Activated CD4-positive, alpha-beta T cell treated with anti-CD3 and anti-CD28 coated beads for 36 hours (primary cell): ENCODE measurements around the gene OR5K4. TPM values are rescaled to one million over a fixed set of nuclear protein-coding genes. Genes with fewer than 3 reads are reported as not detected.

Experiments
- ATAC-seq: fragments of 200-7000 bp; cut with Tn5 transposase; one replicate; pipeline ENCODE4 v1.10.0; 2021; ENCODE audit warnings: mild to moderate bottlenecking, moderate library complexity
- CTCF ChIA-PET: fragments of 350-600 bp; sonication (Branson Sonifier 250); formaldehyde crosslinking; loops from one replicate; lab custom pipeline; 2021; ENCODE audit warnings: antibody characterized with exemption; lab: Charles Lee
- POLR2A ChIA-PET: fragments of 350-600 bp; sonication (Branson Sonifier 250); formaldehyde crosslinking; loops from one replicate; lab custom pipeline; 2021; ENCODE audit warnings: antibody characterized with exemption, inconsistent platforms; lab: Charles Lee
- DNase-seq: peaks from one replicate; pipeline ENCODE4 v3.0.0-alpha.2; 2020
- H3K27ac Mint-ChIP-seq: one replicate; pipeline ENCODE4 v1.8.0; 2021; ENCODE audit warnings: mixed read lengths
- H3K27me3 Mint-ChIP-seq: one replicate; pipeline ENCODE4 v1.8.0; 2021; ENCODE audit warnings: mixed read lengths
- H3K36me3 Mint-ChIP-seq: one replicate; pipeline ENCODE4 v1.8.0; 2021; ENCODE audit warnings: low read depth, mixed read lengths
- H3K4me1 Mint-ChIP-seq: one replicate; pipeline ENCODE4 v1.8.0; 2021; ENCODE audit warnings: mixed read lengths
- H3K4me3 Mint-ChIP-seq: one replicate; pipeline ENCODE4 v1.8.0; 2021; ENCODE audit warnings: mild to moderate bottlenecking, moderate library complexity, mixed read lengths
- H3K9me3 Mint-ChIP-seq: one replicate; pipeline ENCODE4 v1.8.0; 2021; ENCODE audit warnings: low read depth, mixed read lengths
- intact Hi-C, 2 experiments: fragments of 100-400 bp; cut with DNase I in 1 of 2; cut with micrococcal nuclease in 1 of 2; formaldehyde crosslinking; loops; one replicate each; pipeline versions ENCODE4 v1.14.2 to v1.15.1; 2022 to 2024; cut with DNase I, micrococcal nuclease
- total RNA-seq, 2 experiments: library from RNA; stranded (reverse); gene quantifications; one replicate each; pipeline ENCODE4 v1.2.3, GENCODE V29; 2021

The OR5K4 gene, protein sequence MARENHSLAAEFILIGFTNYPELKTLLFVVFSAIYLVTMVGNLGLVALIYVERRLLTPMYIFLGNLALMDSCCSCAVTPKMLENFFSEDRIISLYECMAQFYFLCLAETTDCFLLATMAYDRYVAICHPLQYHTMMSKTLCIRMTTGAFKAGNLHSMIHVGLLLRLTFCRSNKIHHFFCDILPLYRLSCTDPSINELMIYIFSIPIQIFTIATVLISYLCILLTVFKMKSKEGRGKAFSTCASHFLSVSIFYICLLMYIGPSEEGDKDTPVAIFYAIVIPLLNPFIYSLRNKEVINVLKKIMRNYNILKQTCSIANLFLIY
- total RNA-seq, result not detected

DNA sequence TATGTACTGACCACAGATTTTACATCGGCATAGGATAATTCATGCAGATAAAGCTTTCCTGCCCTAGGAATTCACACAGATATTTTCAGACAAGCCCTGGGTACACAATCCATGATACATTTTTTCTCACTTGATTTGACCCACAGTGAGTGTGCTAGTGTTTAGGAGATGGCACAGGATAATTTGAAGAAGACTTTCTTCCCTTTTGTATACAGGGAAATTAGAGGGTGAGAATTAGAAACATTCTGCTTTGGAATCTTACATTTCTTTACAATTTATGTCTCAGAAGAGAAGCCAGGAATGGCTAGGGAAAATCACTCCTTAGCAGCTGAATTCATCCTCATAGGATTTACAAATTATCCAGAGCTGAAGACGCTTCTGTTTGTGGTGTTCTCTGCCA lies at the start of gene OR5K4:
TSS of gene OR5K4 (plus strand) at position 301 of the 400 bp plus-strand sequence. CDS start at position 301, 0 bp downstream.
- intact Hi-C loops, result no loop called here
- ATAC-seq (no peak), DNase-seq (no peak)
- peaks cover 8% of the 10 kb centered on the region for H3K27me3 Mint-ChIP-seq
- no peaks in the 10 kb centered on the region for H3K36me3 Mint-ChIP-seq
- no peak within 1 kb of the TSS for H3K27ac Mint-ChIP-seq
- ChIA-PET CTCF (no interaction called here), POLR2A (no interaction called here)
- no peak within 1 kb of the TSS for H3K4me3 Mint-ChIP-seq
- H3K9me3 Mint-ChIP-seq, result peaks cover 4% of the 10 kb centered on the region
- H3K4me1 Mint-ChIP-seq, result no peaks in the 10 kb centered on the region

DNA sequence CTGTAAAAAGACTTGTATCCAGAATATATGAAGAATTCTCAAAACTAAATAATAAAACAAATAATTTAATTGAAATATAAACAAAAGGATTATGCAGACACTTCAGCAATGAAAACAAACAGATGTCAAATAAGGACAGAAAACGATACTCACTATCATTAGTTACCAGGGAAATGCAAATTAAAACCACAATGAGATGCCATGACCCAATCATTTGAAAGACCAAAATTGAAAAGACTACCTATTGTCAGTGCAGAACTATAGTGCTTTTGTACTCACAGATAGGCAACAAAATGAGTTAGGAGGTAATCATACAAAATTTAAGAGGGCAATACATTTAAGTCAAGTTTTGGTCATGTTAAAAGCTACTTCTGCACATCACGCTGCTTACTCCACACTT lies 31.6 kb upstream of the OR5K4 start:
- ATAC-seq (no peak), DNase-seq (no peak)
- H3K36me3 Mint-ChIP-seq, result no peaks in the 10 kb centered on the region
- H3K4me3 Mint-ChIP-seq, result no peak overlapping the region
- no peaks in the 10 kb centered on the region for H3K9me3 Mint-ChIP-seq
- ChIA-PET POLR2A (no interaction called here), CTCF (no interaction called here)
- intact Hi-C loops, result loop anchor here in 1 of 2 experiments (10.0 kb wide), 1 partner anchor 527 kb away; no protein-coding TSS in a partner anchor
- no peaks in the 10 kb centered on the region for H3K4me1 Mint-ChIP-seq
- H3K27me3 Mint-ChIP-seq, result peaks cover 7% of the 10 kb centered on the region
- no peak overlapping the region for H3K27ac Mint-ChIP-seq

DNA sequence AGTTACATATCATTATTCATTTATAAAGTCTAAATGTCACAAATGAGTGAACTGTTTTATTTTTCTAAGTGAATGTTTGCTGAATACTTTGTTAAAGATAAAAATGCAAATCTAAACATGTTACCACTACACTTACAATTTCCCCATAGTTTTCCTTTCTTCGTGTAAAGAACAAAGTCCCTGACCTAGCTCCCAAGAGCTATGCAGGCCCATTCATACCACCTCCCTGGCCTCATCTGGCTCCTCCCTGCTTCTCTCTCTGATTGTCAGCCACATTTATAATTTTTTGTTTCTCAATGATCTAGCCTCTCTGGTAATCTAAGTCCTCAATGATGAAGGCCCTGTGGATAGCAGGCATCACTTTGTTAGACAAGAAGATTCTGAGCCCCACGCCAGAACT lies 31.0 kb upstream of the OR5K4 start:
- CTCF ChIA-PET, result no interaction called here
- no peaks in the 10 kb centered on the region for H3K4me1 Mint-ChIP-seq
- no peak overlapping the region for H3K27ac Mint-ChIP-seq
- ATAC-seq (no peak), DNase-seq (no peak)
- no peaks in the 10 kb centered on the region for H3K36me3 Mint-ChIP-seq
- no peak overlapping the region for H3K4me3 Mint-ChIP-seq
- POLR2A ChIA-PET, result no interaction called here
- no peaks in the 10 kb centered on the region for H3K9me3 Mint-ChIP-seq
- H3K27me3 Mint-ChIP-seq, result peaks cover 7% of the 10 kb centered on the region
- intact Hi-C loops, result loop anchor here in 1 of 2 experiments (10.0 kb wide), 1 partner anchor 528 kb away; no protein-coding TSS in a partner anchor

DNA sequence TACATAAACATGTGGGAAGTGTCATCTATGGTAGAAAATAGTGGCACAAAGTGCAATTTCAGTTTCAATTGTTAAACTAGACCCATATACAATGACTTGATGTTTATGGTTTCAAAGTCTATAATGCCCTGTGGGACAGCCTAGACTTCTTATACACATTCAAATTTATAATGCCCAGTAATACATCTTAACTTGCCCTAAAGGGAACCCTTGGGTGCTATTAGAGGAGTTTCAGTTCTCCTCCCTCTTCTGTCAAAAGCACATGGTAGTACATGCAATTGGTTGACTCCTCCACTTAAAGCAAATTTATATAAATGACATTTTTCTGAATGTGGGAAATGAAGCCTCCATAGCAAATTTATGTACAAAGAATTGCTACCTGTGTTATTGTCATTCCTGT lies 30.2 kb upstream of the OR5K4 start:
- no peak for DNase-seq
- ChIA-PET CTCF (interaction anchor here (1.3 kb wide), 1 partner anchor 9 kb away, joined by 4 read pairs; no protein-coding TSS in a partner anchor), POLR2A (no interaction called here)
- H3K27ac Mint-ChIP-seq, result no peak overlapping the region
- peaks cover 9% of the 10 kb centered on the region for H3K27me3 Mint-ChIP-seq
- no peaks in the 10 kb centered on the region for H3K36me3 Mint-ChIP-seq
- intact Hi-C loops, result loop anchor here in 1 of 2 experiments (10.0 kb wide), 1 partner anchor 529 kb away; no protein-coding TSS in a partner anchor
- H3K4me3 Mint-ChIP-seq, result no peak overlapping the region
- H3K4me1 Mint-ChIP-seq, result no peaks in the 10 kb centered on the region
- ATAC-seq, result no peak
- no peaks in the 10 kb centered on the region for H3K9me3 Mint-ChIP-seq

DNA sequence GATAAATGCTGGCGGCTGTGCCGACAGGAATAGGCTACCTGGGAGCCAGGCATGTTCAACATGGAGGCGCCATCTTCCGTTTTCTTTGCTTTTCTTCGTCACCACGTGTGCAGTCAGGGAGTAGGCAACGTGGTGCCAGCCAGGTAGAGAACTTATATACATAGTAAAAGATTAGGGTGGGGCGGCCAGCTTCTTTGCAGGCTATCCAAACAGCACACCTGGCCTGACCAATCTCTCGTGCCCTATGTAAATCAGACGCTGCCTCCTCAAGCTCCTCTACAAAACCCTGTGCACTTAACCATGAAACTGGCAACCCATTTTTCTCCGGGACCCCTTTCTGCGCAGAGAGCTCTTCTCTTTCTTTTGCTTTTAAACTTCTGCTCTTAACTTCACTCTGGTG lies 28.6 kb upstream of the OR5K4 start:
- CTCF ChIA-PET, result interaction anchor here (0.8 to 2.3 kb wide), 4 partner anchors 11 to 987 kb away, joined by 3 to 6 read pairs (median 3); no protein-coding TSS in a partner anchor
- Mint-ChIP-seq H3K36me3 (no peaks in the 10 kb centered on the region), H3K9me3 (no peaks in the 10 kb centered on the region), H3K4me3 (no peak overlapping the region), H3K4me1 (no peaks in the 10 kb centered on the region), H3K27ac (no peak overlapping the region), H3K27me3 (peaks cover 12% of the 10 kb centered on the region)
- intact Hi-C loops, result loop anchor here (5.0 to 10.0 kb wide), 2 partner anchors 267 to 530 kb away; partner anchors contain the start of gene CPOX (in 1 of the 2)
- POLR2A ChIA-PET, result no interaction called here
- DNase-seq (no peak), ATAC-seq (no peak)

DNA sequence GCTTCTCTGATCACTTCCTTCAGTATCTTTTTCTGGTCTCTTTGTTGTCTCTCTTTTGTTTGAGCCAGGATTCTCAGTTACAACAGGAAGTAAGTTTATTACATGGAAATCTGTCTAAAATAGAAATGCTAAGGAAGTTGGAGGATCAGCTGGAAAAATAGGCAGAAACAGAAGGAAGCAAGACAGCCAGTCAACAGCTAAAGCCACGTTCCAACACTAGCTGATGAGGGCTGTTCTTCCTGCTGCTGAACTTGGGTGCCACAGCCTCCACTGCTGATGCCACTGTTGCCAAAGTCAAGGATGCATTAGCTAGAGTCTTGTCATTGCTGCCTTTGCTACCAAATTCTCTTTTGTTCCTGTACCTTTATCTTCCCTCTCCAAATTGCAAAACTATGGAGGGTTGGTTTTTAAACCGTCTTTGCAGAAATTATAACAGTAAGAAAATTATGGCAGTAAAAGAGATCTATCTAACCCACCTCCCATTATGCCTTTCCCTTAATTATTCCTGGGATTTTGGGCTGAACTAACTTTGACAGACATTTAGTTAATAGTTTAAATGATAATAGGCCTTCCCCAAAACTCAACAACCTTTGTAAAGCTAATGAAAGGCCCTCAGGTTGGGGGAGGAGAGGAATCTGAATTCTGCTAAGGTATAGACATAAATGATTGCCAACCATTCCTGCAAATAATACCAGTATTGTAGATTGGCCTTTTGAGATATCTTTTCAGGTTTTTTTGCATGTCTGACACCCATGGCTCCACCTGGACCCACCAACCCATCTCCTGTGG lies 27.4 kb upstream of the OR5K4 start:
- H3K4me1 Mint-ChIP-seq, result no peaks in the 10 kb centered on the region
- intact Hi-C loops, result loop anchor here (5.0 to 10.0 kb wide), 2 partner anchors 266 to 531 kb away; partner anchors contain the start of gene CPOX (in 1 of the 2)
- POLR2A ChIA-PET, result no interaction called here
- no peaks in the 10 kb centered on the region for H3K9me3 Mint-ChIP-seq
- ATAC-seq, result no peak
- peaks cover 13% of the 10 kb centered on the region for H3K27me3 Mint-ChIP-seq
- CTCF ChIA-PET, result interaction anchor here (0.6 to 2.3 kb wide), 2 partner anchors 10 to 12 kb away, joined by 3 to 6 read pairs; no protein-coding TSS in a partner anchor
- H3K4me3 Mint-ChIP-seq, result no peak overlapping the region
- H3K36me3 Mint-ChIP-seq, result no peaks in the 10 kb centered on the region
- no peak overlapping the region for H3K27ac Mint-ChIP-seq
- no peak for DNase-seq

DNA sequence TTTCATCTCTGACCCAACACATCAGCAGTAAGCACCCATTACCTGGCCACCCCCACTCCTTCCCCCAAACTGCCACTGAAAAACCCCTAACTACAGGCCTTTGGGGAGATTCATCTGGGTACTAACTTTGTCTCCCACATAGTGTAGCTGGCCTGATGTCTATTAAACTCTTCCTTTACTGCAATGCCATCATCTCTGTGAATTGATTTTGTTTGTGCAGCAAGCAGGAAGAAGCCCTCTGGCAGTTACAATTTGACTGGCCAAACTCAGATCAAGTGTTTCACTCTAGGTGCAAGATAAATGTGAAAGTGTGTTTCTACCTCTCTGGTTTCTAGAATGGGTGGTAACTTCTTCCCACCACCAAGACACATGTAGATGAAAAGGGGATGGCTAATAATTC lies 26.7 kb upstream of the OR5K4 start:
- Mint-ChIP-seq H3K4me1 (no peaks in the 10 kb centered on the region), H3K4me3 (no peak overlapping the region), H3K9me3 (no peaks in the 10 kb centered on the region), H3K27ac (no peak overlapping the region), H3K27me3 (peaks cover 15% of the 10 kb centered on the region), H3K36me3 (no peaks in the 10 kb centered on the region)
- ATAC-seq (peak; percentile 74), DNase-seq (no peak)
- CTCF ChIA-PET, result interaction anchor here (0.6 to 2.3 kb wide), 2 partner anchors 10 to 13 kb away, joined by 3 to 6 read pairs; no protein-coding TSS in a partner anchor
- POLR2A ChIA-PET, result no interaction called here
- intact Hi-C loops, result loop anchor here (5.0 to 10.0 kb wide), 2 partner anchors 265 to 532 kb away; partner anchors contain the start of gene CPOX (in 1 of the 2)

DNA sequence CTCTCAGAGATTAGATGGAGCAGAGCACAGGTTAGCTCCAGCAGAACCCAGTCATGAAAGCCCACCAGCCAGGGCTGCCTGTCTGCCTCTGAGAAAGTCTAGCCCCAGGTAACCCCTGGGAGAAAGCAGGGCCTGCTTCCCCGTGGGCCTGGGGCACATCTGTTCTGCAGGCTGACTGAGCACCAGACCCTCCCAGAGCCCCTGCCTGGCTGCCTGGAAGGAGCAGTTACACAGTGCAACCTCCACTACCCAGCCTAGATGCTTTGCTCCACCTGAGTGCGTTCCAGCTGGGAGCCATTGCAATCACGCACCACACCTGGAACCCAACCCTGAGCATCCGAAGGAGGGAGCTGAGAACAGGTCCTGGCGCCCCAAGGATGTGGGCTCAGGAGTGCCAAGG lies 24.7 kb upstream of the OR5K4 start:
- ATAC-seq (no peak), DNase-seq (no peak)
- intact Hi-C loops, result loop anchor here (1.0 to 10.0 kb wide), 5 partner anchors 140 to 534 kb away; partner anchors contain the start of gene CPOX (in 1 of the 2)
- Mint-ChIP-seq H3K27me3 (peaks cover 19% of the 10 kb centered on the region), H3K4me3 (no peak overlapping the region), H3K27ac (no peak overlapping the region), H3K4me1 (no peaks in the 10 kb centered on the region), H3K36me3 (no peaks in the 10 kb centered on the region), H3K9me3 (no peaks in the 10 kb centered on the region)
- CTCF ChIA-PET, result interaction anchor here (0.5 to 3.0 kb wide), 8 partner anchors 8 to 307 kb away, joined by 3 to 55 read pairs (median 7); no protein-coding TSS in a partner anchor
- POLR2A ChIA-PET, result no interaction called here

DNA sequence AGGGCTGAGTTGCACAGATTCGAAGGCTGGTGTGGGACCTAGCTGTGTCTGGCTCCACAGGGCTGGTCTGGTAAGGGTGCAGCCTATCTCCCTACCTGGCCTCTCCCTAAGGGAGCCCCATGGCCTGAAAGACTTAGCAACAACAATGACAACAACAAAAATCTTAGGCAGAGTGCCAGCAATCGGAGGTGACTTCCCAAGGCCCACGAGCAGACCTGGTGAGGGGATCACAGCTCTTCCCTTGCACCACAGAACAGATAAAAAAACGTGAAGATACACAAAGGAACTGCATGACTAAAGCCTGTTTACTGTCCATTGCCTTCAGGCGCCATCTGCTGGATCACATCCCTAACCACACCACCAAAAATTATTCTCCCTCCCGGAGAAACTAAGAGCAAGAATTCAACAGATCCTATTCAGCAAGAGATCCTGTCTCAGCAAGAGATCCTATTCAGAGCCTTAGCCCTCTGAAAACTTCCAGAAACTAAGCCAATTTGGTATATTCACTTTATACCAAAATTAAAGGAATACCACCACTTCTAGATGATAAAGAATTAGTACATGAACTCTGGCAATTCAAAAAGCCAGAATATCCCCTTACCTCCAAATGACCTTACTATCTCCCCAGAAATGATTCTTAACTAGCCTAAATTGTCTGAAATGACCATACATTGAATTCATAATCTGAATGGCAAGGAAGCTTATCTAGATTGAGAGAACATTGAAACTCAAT lies 24.1 kb upstream of the OR5K4 start:
- Mint-ChIP-seq H3K27ac (no peak overlapping the region), H3K4me1 (no peaks in the 10 kb centered on the region), H3K36me3 (no peaks in the 10 kb centered on the region), H3K9me3 (no peaks in the 10 kb centered on the region), H3K27me3 (peaks cover 19% of the 10 kb centered on the region), H3K4me3 (no peak overlapping the region)
- DNase-seq, result peak; percentile 60
- intact Hi-C loops, result loop anchor here (1.0 to 10.0 kb wide), 7 partner anchors 141 to 535 kb away; partner anchors contain the start of gene CPOX (in 1 of the 2)
- peak; percentile 67 for ATAC-seq
- ChIA-PET CTCF (interaction anchor here (0.5 to 3.0 kb wide), 15 partner anchors 8 to 328 kb away, joined by 3 to 55 read pairs (median 3); no protein-coding TSS in a partner anchor), POLR2A (no interaction called here)

DNA sequence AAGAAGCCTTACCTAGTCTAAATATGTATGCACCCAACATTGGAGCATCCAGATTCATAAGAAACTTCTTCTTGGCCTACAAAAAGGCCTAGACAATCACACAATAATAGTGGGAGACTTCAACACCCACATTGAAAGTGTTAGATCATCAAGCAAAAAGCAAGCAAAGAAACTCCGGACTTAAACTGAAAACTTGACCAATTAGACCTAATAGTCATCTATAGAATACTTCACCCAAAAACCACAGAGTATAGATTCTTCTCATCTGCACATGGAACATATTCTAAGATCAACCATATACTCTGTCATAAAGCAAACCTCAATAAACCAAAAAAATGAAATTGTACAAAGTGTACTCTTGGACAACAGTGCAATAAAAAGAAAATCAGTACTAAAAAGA lies 22.3 kb upstream of the OR5K4 start:
- H3K4me1 Mint-ChIP-seq, result no peaks in the 10 kb centered on the region
- H3K27me3 Mint-ChIP-seq, result peaks cover 15% of the 10 kb centered on the region
- intact Hi-C loops, result loop anchor here in 1 of 2 experiments (5.0 kb wide), 2 partner anchors 266 to 326 kb away; no protein-coding TSS in a partner anchor
- CTCF ChIA-PET, result interaction anchor here (1.5 kb wide), 1 partner anchor 8 kb away, joined by 4 read pairs; no protein-coding TSS in a partner anchor
- no peak overlapping the region for H3K27ac Mint-ChIP-seq
- POLR2A ChIA-PET, result no interaction called here
- H3K36me3 Mint-ChIP-seq, result no peaks in the 10 kb centered on the region
- H3K9me3 Mint-ChIP-seq, result no peaks in the 10 kb centered on the region
- H3K4me3 Mint-ChIP-seq, result no peak overlapping the region
- DNase-seq (no peak), ATAC-seq (no peak)
